MG63 (cell line): ENCODE data around the gene DCP1B. TPM values are rescaled to one million over a fixed set of nuclear protein-coding genes. Genes with fewer than 3 reads are reported as not detected.

Experiments used
- DNase-seq: peaks from one replicate; pipeline ENCODE4 v3.0.0-alpha.2; 2020
- H3K27me3 ChIP-seq: fragments of 250-450 bp; sonication (Bioruptor Pico); 2 replicates; pipeline ENCODE4 v1.5.1; 2020; ENCODE audit warnings: mild to moderate bottlenecking, moderate library complexity
- H3K36me3 ChIP-seq: fragments of 250-450 bp; sonication (Bioruptor Pico); 2 replicates; pipeline ENCODE4 v1.5.1; 2020; ENCODE audit warnings: mild to moderate bottlenecking, moderate library complexity
- H3K4me3 ChIP-seq: fragments of 250-450 bp; sonication (Bioruptor Pico); 2 replicates; pipeline ENCODE4 v1.5.1; 2020; ENCODE audit warnings: mild to moderate bottlenecking, moderate library complexity
- H3K9me3 ChIP-seq: fragments of 250-450 bp; sonication (Bioruptor Pico); 2 replicates; pipeline ENCODE4 v1.5.1; 2020; ENCODE audit warnings: mild to moderate bottlenecking, moderate library complexity
- total RNA-seq: library from RNA; depleted of rRNA; stranded (reverse); fragments of >200 nt; shearing (Covaris generic); gene quantifications from 2 replicates; pipeline ENCODE4 v1.2.3, GENCODE V29; 2014; ENCODE audit warnings: low replicate concordance

Gene DCP1B
- total RNA-seq, 1 experiment from 2014 or later: 5.1 TPM

DNA sequence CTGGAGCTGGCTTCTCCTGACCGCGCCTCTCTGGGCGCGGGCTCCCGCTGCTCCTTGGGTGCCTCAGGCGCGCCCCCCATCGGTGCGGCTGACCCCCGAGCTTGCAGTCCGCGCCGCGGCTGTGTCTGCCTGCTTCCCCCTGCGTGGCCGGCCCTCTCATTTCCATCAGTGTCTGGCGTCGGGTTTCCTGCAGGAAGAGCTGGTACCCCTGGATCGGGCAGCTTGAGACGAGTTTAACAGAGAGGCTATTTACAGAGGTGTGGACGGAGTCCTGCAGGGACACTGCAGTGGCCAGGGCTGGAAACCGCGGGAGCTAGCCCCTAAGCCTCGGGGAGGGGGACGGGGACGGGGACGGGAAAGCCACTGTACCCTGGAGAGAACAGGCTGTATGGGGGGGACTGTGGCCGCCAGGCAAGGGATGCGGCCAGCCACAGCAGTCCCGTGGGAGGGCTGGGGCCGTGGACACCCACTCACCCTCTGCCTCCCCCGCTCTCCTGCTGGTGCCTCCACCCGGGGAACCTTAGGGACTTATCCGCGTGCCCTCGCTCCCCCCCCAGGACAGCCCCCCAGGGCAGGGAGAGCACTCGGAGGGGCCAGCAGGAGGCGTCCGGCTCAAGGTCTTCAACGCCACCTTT is 82.1 kb downstream of the DCP1B start:
- DNase-seq: no peak
- Histone ChIP-seq H3K27me3 (no peaks in the 10 kb centered on the region), H3K9me3 (no peaks in the 10 kb centered on the region), H3K4me3 (no peak overlapping the region), H3K36me3 (no peaks in the 10 kb centered on the region)

DNA sequence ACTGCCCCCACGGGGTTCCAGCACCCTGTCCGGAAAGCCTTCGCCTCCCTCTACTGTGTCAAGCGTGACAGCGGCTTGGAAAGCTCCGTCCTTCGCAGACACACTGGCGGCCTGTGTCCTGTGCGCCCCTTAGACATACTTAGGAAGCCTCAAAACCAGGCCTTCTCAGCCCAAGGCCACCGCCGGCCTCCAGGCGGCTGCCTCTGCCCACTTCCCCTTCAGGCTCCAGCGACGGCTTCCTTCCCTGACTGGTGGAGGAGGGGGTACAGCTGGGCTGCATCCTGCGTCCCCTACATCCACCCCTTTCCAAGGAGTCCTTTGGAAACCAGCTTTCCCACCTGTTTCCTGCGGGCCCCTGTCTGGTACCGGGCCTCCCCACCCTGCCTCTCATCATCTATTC is 83.3 kb downstream of the DCP1B start:
- Histone ChIP-seq H3K27me3 (no peaks in the 10 kb centered on the region), H3K4me3 (no peak overlapping the region), H3K9me3 (no peaks in the 10 kb centered on the region), H3K36me3 (no peaks in the 10 kb centered on the region)
- no peak for DNase-seq

DNA sequence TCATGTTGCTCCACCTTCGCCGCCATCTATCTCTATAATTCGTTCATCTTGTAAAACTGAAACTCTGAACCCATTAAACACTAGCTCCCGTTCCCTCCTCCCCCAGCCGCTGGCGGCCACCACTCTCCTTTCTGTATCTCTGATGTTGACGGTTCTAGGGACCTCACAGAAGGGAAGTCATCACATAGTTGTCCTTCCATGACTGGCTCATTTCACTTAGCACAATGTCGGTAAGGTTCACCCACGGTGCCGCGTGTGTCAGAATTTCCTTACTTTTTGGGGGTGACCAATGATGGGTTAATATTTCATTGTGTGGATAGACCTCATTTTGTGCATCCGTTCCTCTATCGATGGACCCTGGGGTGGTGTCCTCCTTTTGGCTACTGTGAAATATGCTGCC is 83.8 kb downstream of the DCP1B start:
- no peak for DNase-seq
- no peaks in the 10 kb centered on the region for H3K9me3 ChIP-seq
- H3K36me3 ChIP-seq: no peaks in the 10 kb centered on the region
- H3K4me3 ChIP-seq: no peak overlapping the region
- no peaks in the 10 kb centered on the region for H3K27me3 ChIP-seq

DNA sequence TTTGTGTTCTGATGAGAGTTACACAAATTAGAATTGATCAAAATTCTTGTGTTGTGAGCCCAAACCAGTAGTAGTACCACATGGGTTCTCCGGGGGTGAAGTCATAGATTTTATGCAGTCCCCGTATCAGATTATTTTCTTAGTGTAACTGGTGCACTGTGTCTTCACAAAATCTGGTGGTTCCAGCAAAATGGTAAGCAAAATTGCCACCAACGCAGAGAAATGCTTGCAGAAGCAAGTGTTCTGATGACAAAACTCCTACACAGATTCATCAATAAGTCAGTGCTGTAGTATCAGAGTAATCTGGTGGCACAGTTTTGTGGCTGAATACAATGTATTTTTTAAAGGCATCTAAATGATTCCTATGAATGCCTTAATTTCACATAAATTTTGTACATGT is 84.5 kb downstream of the DCP1B start:
- H3K9me3 ChIP-seq: no peaks in the 10 kb centered on the region
- H3K4me3 ChIP-seq: no peak overlapping the region
- DNase-seq: no peak
- H3K36me3 ChIP-seq: no peaks in the 10 kb centered on the region
- no peaks in the 10 kb centered on the region for H3K27me3 ChIP-seq

DNA sequence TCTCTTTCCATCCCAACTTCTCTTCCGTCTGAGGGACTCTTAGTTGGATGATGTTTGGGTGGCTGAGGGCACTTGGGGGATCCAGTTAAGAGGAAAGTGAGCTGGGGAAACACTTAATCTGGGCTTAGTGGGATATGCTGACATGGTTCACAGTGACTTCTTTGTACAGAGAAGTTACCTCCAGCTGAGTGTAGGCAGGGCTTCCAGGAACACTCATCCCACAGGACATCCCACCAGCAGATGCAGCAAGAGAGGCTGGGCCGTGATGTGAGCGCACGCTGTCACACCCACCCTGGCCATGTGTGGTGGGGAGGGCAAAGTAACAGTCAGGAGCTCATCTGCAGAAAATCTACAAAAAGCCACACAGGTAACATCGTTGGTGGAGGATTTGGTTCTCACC is 85.0 kb downstream of the DCP1B start:
- no peak for DNase-seq

DNA sequence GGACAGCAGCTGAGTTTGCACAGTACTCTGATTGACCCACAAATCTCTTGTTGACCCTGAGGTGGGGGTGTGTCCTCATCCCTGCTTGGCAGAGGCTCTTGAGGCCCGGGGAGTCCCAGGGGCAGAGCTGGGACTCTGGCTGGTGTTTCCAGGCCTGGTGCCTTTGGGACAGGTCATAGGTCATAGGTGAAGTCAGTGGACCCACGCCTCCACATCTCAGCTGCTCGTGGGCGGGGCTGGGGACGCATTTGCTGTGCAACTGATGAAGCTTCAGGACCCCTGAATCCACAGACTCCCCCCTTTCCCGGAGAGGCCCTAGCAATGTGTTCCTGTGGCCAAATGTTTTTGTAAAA is 85.4 kb downstream of the DCP1B start:
- H3K36me3 ChIP-seq: no peaks in the 10 kb centered on the region
- H3K27me3 ChIP-seq: no peaks in the 10 kb centered on the region
- no peak overlapping the region for H3K4me3 ChIP-seq
- H3K9me3 ChIP-seq: no peaks in the 10 kb centered on the region
- DNase-seq: no peak

More for the DNA sequence above, 85.0 kb downstream of the DCP1B start:
- Histone ChIP-seq H3K36me3 (no peaks in the 10 kb centered on the region), H3K4me3 (no peak overlapping the region), H3K9me3 (no peaks in the 10 kb centered on the region), H3K27me3 (no peaks in the 10 kb centered on the region)

DNA sequence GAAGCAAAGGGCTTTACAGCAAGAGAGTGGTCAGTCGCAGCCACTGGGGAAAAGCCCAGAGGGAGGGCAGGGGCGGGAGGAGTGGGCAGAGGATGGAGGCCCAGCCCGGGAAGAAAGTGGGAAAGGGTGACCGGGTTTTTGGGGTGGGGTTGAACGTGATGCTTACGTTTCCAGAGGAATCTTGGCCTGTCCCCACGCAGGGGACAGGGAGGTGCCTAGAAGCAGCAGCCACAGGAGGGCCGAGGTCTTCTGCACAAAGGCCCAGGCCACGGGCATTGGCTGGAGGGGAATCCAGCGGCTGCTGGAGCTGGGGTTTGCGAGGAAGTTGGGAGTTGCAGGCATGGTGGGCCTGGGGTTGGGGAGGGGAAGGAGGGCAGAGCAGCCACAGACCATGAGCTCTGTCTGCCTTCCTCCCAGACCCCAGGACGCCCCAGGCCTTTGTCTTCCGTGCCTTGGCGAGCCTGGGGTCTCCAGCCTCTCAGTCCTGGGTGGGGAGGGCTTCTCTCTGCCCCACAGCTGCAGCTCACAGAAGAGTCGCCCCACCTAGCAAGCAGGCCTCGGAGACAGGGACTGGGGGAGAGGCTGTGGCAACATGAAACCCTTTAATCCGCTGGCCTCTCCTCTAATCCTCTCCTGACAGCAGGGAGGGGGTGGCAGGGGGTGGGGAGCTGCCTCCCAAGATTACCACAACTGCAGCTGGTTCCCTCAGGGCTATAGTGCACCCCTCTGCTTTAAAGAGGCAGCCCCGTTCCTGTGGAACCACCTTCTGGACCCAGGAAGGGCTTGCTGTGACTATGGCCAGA is 86.0 kb downstream of the DCP1B start, which contains the start of gene CACNA2D4:
CACNA2D4 (minus strand) TSS at position 572 of the 803 bp plus-strand sequence; CDS start at position 393, 179 bp downstream.
- Histone ChIP-seq H3K9me3 (no peaks in the 10 kb centered on the region), H3K27me3 (no peaks in the 10 kb centered on the region), H3K4me3 (no peak within 1 kb of the TSS), H3K36me3 (no peaks in the 10 kb centered on the region)
- no peak for DNase-seq

DNA sequence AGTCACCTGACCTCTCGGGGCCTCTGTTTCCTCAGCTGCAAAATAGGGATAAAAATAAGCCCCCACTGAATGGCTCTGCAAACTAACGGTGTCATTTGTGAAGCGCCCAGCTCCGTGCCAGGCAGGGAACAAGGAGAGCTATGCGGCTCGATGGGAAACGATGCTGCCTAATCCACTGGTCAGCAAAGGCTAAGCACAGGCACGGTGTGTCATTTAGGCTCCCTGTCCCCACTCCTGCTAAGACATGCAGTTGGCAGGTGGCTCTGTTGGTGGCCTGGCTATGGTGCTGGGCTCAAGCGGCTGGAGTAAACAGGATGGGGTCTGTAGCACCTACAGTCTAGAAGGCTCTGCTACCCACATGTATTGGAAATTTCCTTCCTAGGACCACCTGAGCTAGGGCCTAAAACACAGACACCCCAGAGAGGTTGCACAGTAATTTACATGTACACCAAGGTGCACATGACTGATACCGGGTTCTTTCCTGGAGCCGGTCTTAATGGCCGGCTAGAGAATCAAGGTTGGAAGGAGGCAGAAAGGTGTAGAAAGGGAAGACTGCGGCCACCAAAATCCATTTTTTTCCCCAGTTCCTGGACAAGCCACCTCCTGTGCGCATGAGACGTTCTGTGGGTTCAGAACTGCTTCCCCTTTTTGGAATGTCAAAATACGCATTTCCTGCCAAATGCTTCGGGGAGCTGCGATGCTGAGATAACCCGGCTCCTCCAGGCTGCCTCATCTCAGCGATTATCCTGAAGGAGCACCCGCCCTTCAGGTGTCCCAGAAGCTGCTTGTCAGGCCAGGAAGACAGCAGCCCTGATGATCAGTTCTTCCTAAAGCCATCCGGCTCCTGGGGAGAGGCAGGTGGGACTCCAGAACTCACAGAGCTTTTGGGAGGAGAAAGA is 86.8 kb downstream of the DCP1B start:
- no peak for DNase-seq
- Histone ChIP-seq H3K36me3 (no peaks in the 10 kb centered on the region), H3K9me3 (no peaks in the 10 kb centered on the region), H3K27me3 (no peaks in the 10 kb centered on the region), H3K4me3 (no peak overlapping the region)

DNA sequence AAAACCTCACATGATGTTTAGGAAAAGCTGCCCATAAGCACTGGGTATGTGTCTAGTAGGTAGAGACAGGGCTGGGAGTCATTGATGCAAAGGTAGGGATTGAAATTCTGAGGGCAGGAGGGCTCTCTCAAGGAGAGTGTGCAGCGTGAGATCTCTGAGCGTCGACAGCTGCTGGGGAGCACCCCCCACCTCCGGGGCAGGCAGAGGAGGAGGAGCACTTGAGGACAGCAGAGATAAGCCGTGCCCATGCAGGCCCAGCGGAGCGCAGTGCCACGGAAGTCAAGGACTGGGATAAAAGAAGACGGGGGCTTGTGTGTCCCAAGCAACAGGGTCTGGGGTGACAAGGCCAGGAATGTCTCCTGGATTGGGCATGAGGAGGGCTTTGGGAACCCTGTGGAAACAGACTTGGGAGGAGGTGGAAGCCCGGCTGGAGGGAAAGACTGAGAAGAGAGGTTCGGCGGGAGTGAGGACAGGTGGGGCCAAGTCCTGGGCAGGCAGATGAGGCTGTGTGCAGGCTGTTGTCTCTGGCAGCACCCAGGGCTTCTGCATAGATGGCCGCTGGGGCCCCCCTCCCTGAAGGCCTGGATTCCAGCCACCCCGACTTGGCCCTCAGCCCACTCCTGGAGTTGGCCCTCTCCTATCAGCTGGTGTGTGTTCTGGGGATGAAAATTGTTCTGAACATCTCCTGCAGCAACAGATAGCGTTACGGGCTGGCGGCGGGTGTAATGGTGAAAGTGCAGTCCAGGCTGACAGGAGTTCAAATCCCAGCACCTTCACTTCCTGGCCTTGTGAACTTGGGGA is 87.7 kb downstream of the DCP1B start:
- DNase-seq: no peak

DNA sequence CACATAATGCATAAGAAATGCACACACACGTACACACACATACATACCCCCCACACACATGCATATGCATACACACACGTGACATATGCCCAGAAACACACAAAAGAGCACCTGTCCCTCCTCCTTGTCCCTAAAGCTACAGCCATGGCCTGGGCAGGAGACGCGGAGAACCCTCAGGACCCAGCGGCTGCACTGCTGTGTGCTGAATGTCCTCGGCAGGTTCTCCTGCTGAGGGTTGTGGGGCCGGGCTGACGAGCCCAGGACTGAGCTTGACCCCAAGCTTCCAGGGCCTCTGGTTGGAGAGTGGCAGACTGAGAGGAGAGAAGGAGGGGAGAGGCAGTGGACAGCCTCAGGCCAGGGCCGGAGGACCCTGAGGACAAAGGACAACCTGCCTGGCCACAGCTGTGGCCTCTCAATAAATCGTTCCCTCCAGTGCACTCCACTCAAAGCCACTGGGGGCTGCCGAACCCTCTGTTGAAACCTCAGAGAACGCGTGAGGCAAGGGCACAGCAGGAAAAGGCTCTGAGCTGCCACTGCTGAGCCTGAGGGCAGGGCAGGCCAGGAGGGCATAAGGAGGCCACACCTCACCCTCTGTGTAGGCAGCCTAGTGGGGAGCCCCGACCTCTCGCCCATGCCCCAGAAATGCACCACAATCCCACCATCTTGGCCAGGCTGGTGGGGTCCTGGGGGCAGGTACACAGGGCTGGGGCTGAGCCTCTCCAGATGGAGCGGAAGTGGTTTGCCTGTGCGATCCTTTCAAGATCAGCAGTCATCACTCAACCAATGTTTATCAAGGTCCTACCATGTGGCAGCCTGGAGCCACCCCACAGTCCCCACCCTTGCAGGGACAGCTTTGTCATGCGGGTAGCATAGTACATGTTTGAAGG is 88.9 kb downstream of the DCP1B start:
- no peaks in the 10 kb centered on the region for H3K27me3 ChIP-seq
- no peak overlapping the region for H3K4me3 ChIP-seq
- H3K9me3 ChIP-seq: no peaks in the 10 kb centered on the region
- H3K36me3 ChIP-seq: no peaks in the 10 kb centered on the region
- no peak for DNase-seq

More for the DNA sequence above, 87.7 kb downstream of the DCP1B start:
- Histone ChIP-seq H3K9me3 (no peaks in the 10 kb centered on the region), H3K27me3 (no peaks in the 10 kb centered on the region), H3K36me3 (no peaks in the 10 kb centered on the region), H3K4me3 (no peak overlapping the region)

DNA sequence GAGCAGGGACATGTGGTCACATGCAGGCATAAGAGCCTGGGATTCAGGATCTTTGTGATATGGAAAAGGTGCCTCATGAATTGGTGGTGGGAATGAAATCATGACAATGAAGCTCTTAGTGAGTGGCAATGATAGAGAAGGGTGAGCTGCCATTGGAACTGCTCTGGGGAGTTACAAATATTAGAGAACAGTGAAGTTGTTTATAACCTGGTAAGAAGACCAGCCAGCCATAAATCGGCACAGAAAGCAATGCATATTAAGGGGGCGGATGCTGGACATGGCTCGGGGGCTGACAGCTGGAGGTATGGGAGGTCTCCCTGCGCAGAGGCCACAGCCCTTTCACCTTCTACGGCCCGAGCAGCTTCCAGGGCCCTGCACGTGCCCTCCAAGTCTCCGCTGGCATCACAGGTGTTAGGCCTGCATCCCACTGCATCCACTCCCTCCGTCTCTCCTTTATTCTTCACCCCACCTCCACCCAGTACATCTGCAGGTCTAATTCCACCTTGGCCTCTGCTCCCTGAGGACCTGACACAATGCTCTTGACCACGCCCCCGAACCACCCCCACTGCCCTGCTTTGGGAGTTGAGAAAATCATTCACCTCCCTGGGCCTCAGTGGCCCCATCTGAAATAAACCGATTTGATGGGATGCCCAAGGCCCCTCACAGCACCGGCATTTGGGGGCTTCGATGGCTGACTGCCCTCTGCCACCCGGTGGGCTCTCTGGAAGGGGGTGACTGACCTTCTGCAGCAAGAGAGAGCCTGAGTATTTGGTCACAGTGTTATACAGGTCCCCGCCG is 89.9 kb downstream of the DCP1B start:
- Histone ChIP-seq H3K9me3 (no peaks in the 10 kb centered on the region), H3K36me3 (no peaks in the 10 kb centered on the region), H3K4me3 (no peak overlapping the region), H3K27me3 (no peaks in the 10 kb centered on the region)
- no peak for DNase-seq

DNA sequence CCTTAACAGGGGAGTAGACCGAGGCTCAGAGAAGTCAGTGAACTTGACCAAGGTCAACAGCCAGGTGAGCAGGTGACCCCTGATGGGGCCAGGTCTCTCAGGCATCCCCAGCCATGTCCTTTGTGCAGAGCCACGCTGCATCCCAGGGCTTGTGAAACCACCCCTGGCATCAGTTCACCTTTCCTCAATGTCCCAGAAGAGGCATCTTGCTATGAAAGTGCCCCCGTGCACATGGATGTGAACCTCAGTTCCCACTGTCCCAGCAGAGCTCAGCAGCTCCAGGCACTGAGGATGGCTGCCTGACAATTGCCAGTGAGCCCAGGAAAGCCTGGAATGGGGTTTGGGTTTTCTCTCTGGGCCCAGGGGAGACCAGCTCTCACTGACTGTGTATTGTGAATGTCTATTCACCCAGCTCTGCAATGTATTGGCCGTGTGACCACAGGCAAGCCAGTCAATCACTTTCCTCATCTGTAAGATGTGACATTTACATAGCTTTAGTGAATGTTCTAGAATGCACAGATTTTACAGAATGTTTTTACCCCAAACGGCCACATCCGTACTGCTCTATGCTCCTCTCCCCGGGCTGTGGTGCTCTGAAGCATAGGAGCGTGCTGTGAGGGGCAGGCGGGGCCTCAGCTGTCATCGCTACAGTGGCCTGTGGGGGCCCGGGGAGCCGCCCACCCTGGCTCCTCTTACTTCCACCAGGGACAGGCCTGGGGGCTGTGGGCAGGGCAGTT is 90.7 kb downstream of the DCP1B start:
- no peaks in the 10 kb centered on the region for H3K36me3 ChIP-seq
- DNase-seq: no peak
- H3K4me3 ChIP-seq: no peak overlapping the region
- H3K27me3 ChIP-seq: no peaks in the 10 kb centered on the region
- H3K9me3 ChIP-seq: no peaks in the 10 kb centered on the region

DNA sequence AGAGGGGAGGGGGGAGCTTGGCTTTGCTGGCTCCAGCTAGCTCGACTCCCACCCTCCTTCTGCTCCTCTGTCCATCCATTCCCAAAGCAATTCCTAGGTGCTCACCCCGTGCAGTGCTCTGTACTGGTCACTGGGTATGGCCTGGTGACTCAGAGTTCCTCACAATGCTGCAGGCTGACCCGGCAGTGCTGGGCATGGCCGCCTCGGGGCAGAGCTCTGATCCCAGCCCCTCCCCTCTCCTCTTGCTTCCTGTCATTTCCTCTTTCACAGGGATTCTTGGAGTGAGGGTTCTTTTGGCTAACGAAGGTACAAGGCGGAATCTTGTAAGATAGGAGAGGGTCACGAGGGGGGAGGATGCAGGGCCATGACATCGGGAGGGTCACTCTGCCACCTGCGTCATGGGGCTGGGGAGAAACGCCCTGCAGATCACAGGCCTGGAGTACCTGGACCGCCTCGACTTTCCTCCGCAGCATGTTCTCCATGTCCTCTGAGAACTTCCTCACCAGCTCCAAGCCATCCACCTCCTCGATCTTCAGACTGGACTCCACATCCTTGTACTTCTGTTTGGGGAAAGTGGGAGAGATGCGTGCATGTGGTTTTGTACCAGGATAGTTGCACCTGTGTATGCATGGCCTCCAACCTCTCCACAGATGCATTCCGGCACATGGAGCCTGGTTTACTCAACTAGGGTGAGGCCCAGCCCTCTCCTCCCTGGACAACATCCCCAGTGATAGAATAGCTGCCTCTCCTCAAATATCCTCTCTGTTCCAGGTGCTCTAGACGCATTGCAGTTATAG is 91.5 kb downstream of the DCP1B start:
- Histone ChIP-seq H3K4me3 (no peak overlapping the region), H3K36me3 (no peaks in the 10 kb centered on the region), H3K9me3 (no peaks in the 10 kb centered on the region), H3K27me3 (no peaks in the 10 kb centered on the region)
- peak; percentile 65 for DNase-seq
